Stimulated activated CD8-positive, alpha-beta memory T cell treated with anti-CD3 and anti-CD28 coated beads, Interleukin-15, amount 100 ng/mL, for 24 hours (primary cell): ENCODE results near the gene IRF7.
A peak's percentile ranks its signal among the peaks of the same experiment; 100 is the strongest.
"Not testable (repeated sequence)": the region's sequence is repeated elsewhere in the genome, so short reads cannot be mapped to it uniquely, and the experiment has no call there.

Experiments
- DNase-seq: peaks from one replicate; pipeline ENCODE4 v3.0.0-alpha.2; 2020; ENCODE audit warnings: low read depth

Gene IRF7

GRCh38 chr11:615504-616319 is at the start of gene IRF7:
Gene IRF7 (minus strand): TSS chr11:615950. CDS start chr11:615364, 586 bp downstream.
- DNase-seq: peak; percentile 65

DNA sequence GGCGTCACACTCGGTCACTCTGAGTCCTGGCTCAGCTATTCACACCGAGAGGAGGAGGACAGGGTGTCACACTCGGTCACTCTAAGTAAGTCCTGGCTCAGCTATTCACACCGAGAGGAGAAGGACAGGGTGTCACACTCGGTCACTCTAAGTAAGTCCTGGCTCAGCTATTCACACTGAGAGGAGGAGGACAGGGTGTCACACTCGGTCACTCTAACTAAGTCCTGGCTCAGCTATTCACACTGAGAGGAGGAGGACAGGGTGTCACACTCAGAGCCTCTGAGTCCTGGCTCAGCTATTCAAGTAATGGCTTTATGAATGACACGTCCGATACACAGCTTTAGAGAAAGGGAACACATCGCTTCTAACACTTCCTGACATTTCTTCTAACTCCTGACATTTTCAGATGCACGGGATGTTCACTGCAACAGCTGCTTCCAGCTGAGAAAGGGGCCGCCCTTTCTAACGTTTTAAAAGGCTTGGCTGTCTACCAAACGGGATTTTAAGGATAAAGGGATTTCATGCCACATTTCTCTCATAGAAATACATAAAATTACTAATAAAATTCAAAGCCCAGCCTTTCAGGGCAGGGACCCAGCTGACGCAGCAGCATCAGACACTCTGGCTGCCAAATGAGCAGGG is 49.4 kb upstream of the IRF7 start:
- no peak for DNase-seq

DNA sequence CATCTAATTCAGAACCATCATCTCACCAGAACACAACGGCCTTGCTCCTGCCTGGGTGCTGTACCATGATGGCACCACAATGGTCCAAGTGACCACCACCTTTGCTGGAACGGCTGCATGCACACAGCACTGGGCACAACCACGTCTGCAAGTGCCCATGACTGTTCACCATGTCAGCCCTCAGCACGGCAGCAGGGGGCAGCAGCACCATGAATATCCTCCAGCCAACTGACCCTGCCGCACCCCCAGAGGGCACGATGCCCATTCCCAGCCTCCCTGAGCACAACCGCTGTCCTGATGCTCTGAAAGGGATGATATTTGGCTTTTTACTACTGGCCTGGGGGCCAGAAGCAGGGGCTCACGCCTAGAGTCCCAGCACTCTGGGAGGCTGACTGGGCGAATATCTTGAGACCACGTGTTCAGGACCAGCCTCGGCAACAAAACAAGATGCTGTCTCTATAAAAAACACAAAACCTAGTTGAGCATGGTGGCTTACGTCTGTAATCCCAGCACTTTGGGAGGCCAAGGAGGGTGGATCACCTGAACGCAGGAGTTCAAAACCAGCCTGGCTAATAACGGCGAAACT is 47.0 kb upstream of the IRF7 start:
- no peak for DNase-seq

- DNase-seq: no peak
These were observed 45.1 kb upstream of the IRF7 start for GRCh38 chr11:660681-661444.

GRCh38 chr11:660281-660680 is 44.5 kb upstream of the IRF7 start:
- DNase-seq: no peak

DNA sequence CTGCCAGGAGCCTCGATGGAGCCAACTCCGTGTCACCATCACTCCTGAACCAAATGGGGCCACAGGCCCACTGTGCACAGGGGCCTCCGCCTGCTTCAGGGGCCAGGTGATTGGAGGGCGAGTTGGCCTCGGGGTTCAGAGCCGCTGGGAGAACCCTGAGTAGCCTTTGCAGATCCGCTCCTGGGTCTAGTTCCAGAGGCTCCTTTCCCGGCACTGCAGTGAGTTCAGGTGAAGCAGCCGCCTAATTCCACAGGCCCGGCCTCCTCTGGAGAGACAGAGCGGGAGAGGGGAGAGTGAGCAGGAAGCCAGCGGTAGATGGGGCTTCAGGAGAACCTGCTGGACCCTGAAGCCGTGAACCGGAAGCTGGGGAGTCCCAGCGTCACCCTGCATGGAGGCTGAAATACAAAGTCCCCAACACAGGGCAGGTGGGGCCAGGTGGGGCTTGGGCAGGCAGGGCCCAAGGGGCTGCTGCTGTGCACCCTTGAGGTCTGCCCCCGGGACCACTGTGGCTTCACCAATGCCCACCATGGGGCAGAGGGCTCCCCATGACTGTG is 43.9 kb upstream of the IRF7 start:
- DNase-seq: no peak

DNA sequence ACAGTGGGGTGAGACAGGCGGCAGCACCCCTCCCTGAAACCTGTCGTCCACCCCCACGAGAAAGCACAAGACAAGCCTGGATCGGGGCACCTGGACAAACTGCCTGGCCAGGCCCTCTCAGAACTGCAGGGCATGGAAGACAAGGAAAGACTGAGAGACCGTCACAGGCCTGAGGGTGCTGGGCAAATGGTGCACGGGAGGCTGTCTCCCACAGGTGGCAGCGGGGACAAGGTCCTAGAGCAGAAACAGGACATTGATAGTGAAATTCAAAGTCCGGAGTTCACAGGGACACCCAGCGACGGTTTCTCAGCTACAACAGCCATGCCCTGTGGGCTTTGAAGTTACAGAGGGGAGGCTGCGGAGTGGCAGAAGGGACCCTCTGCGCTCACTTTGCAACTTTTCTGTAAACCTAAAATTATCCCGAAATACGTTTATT is 42.0 kb upstream of the IRF7 start:
- no peak for DNase-seq

DNA sequence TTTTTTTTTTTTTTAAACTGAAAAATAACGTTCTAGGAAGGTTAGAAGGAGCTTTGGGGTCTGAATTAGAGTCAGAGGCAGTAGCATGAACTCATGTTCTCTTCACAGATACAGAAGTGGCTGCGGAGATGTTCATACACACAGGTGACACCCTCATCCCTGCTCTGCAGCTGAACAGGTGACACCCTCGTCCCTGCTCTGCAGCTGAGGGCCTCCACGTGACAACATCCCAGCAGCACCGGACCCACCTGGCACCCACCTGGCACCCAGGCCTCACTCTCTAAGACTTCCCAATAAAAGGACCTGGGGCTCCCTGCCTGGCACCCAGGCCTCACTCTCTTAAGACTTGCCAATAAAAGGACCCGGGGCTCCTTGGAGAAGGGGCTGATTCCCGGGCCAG is 41.1 kb upstream of the IRF7 start:
- DNase-seq: no peak

DNA sequence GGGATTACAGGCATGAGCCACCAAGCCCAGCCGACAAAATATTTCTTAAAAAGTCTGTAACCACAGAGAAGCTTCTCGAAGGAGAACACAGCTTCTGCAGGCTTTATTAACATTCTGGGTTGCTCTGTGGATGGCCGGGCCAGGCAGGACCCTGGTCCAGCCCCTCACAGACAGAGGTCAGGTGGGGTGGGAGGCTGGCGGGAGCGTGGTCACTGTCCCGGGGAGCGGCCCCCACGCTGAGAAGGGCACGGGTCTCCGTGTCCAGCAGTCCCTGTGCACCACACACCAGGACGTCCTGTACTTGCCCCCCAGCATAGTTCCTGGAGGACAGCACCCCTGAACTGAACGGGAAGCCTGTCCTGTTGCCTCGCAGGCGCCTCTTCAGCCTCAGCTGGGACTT is 40.7 kb upstream of the IRF7 start:
- DNase-seq: no peak

- DNase-seq: no peak
These were observed 39.4 kb upstream of the IRF7 start for GRCh38 chr11:655036-655726.

DNA sequence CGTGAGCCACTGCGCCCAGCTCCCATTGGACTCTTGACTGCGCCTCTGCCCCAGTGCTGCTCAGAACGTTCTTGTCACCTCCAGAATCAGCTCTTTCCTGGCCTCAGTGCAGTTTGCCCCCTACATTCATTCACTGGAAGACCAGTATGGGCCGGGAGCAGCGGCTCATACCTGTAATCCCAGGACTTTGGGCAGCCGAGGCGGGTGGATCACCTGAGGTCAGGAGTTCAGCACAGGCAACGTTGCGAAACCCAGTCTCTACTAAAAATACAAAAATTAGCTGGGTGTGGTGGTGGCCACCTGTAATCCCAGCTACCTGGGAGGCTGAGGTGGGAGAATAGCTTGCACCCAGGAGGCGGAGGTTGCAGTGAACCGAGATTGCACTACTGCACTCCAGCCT is 38.7 kb upstream of the IRF7 start:
- DNase-seq: not testable (repeated sequence)

- DNase-seq: no peak
These were observed 38.1 kb upstream of the IRF7 start for GRCh38 chr11:653837-654236.

DNA sequence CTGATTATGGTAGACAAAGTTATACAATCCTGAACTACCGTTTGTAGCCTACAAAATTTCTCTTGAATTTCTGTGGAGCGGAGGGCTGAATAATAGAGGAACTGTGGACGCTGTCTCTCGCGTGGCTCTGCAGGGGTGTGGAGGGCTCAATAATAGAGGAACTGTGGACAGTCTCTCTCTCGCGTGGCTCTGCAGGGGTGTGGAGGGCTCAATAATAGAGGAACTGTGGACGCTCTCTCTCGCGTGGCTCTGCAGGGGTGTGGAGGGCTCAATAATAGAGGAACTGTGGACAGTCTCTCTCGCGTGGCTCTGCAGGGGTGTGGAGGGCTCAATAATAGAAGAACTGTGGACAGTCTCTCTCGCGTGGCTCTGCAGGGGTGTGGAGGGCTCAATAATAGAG is 37.4 kb upstream of the IRF7 start:
- DNase-seq: not testable (repeated sequence)

DNA sequence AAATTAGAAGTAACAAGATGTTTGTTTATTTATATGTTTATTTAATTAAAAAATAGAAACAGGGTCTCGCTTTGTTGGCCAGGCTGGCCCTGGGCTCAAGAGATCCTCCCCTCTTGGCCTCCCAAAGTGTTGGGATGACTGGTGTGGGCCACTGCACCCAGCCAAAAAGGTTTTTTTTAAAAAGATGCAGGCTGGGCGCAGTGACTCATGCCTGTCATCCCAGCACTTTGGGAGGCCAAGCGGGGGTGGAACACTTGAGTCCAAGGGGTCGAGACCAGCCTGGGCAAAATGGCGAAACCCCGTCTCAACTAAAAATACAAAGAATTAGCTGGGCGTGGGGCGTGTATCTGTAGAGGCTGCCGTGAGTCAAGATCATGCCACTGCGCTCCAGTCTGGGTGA is 34.7 kb upstream of the IRF7 start:
- DNase-seq: no peak

DNA sequence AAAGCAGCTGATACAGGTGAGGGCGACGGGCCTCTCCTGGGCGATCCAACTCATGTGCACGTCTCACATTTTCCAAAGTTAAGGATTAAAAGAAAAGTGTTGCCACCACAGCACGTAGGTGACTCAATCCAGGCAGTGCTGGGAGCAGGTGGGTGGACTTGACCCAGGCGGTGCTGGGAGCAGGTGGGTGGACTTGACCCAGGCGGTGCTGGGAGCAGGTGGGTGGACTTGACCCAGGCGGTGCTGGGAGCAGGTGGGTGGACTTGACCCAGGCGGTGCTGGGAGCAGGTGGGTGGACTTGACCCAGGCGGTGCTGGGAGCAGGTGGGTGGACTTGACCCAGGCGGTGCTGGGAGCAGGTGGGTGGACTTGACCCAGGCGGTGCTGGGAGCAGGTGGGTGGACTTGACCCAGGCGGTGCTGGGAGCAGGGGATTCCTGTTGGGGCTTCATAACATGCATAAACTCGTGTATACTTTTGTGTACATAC is 32.0 kb upstream of the IRF7 start:
- DNase-seq: not testable (repeated sequence)

GRCh38 chr11:646214-646613 is 30.5 kb upstream of the IRF7 start:
- no peak for DNase-seq

DNA sequence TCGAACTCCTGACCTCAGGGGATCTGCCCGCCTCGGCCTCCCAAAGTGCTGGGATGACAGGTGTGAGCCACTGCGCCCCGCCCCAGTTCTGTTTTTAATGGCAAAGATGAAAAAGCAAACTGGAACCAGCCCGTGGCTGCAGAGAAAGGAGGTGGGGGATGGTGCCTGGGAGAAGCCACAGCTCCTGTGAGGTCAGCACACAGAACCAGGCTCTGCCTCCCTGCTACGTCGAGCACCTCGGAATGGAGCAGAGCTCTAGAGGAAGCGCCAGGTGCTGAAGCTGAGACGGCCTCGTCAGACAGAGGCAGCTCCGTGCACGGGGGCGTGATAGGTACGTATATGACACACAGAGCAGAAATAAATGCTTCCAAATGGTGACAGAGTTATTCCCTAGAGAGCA is 29.8 kb upstream of the IRF7 start:
- DNase-seq: no peak

- DNase-seq: no peak
These were observed 28.3 kb upstream of the IRF7 start for GRCh38 chr11:643849-644738.

- DNase-seq: no peak
These were observed 27.6 kb upstream of the IRF7 start for GRCh38 chr11:643366-643765.

- DNase-seq: no peak
These were observed 26.1 kb upstream of the IRF7 start for GRCh38 chr11:641806-642370.
